ENCODE measurements around the gene ESM1.

ESM1 gene

GRCh38 chr5:54936201-54936600 is 49.2 kb downstream of the ESM1 start:
- Histone ChIP-seq H3K4me1 (ENCODE audit: control insufficient read depth in 2 of 2, insufficient read depth in 1 of 2, low read depth in 1 of 2, low read length in 2 of 2) (no peaks in the 10 kb centered on the region), H3K23ac (ENCODE audit: low read depth, low read length, poor library complexity) (no peak overlapping the region), H4K91ac (ENCODE audit: low read depth, low read length, poor library complexity) (no peak overlapping the region), H3K27ac (replicated peaks; ENCODE audit: low read length) (no peak overlapping the region), H3K14ac (ENCODE audit: low read length) (no peak overlapping the region), H3K9me3 (replicated peaks in 1 of 2; ENCODE audit: control insufficient read depth in 2 of 2, insufficient read depth in 1 of 2, low read depth in 1 of 2, low read length in 2 of 2) (no peaks in the 10 kb centered on the region), H4K8ac (ENCODE audit: low read depth, low read length) (no peak overlapping the region), H2BK5ac (ENCODE audit: low read length) (no peak overlapping the region), H3K18ac (ENCODE audit: low read length) (no peak overlapping the region), H2AK5ac (ENCODE audit: low read depth, low read length) (no peak overlapping the region), H2BK120ac (ENCODE audit: low read depth, low read length) (no peak overlapping the region), H3K4ac (ENCODE audit: low read length) (no peak overlapping the region), H2BK15ac (ENCODE audit: low read length) (no peak overlapping the region), H2AFZ (ENCODE audit: low read length) (no peak overlapping the region), H3K36me3 (replicated peaks in 1 of 2; ENCODE audit: control insufficient read depth in 2 of 2, insufficient read depth in 2 of 2, low read length in 2 of 2) (no peaks in the 10 kb centered on the region), H3K27me3 (ENCODE audit: control insufficient read depth in 3 of 3, insufficient read depth in 3 of 3, low read depth in 1 of 3, low read length in 3 of 3) (peaks cover 0 to 5% (median 0%) of the 10 kb centered on the region in 3 experiments), H3K4me3 (ENCODE audit: low read length in 2 of 2) (no peak overlapping the region), H3K9ac (ENCODE audit: low read depth, low read length, poor library complexity) (no peak overlapping the region), H3K79me1 (ENCODE audit: low read depth, low read length) (no peaks in the 10 kb centered on the region), H2BK12ac (ENCODE audit: low read length) (no peak overlapping the region), H3K4me2 (ENCODE audit: insufficient read depth, low read length, poor library complexity, severe bottlenecking) (no peak overlapping the region)
- DNase-seq (ENCODE audit: low spot score), result no peak
- no CpG with 5 or more reads among the region's 5 CpGs for WGBS, 2 donors (ENCODE audit: extremely low coverage in 2 of 2, insufficient read length in 2 of 2, insufficient replicate concordance in 1 of 2)

- Histone ChIP-seq H3K4me3 (ENCODE audit: low read length in 2 of 2) (no peak overlapping the region), H3K14ac (ENCODE audit: low read length) (no peak overlapping the region), H3K27me3 (ENCODE audit: control insufficient read depth in 3 of 3, insufficient read depth in 3 of 3, low read depth in 1 of 3, low read length in 3 of 3) (peaks cover 0 to 5% (median 0%) of the 10 kb centered on the region in 3 experiments), H2BK15ac (ENCODE audit: low read length) (no peak overlapping the region), H4K91ac (ENCODE audit: low read depth, low read length, poor library complexity) (no peak overlapping the region), H3K9me3 (replicated peaks in 1 of 2; ENCODE audit: control insufficient read depth in 2 of 2, insufficient read depth in 1 of 2, low read depth in 1 of 2, low read length in 2 of 2) (no peaks in the 10 kb centered on the region), H3K27ac (replicated peaks; ENCODE audit: low read length) (no peak overlapping the region), H2AK5ac (ENCODE audit: low read depth, low read length) (no peak overlapping the region), H3K4ac (ENCODE audit: low read length) (no peak overlapping the region), H3K4me2 (ENCODE audit: insufficient read depth, low read length, poor library complexity, severe bottlenecking) (no peak overlapping the region), H3K4me1 (ENCODE audit: control insufficient read depth in 2 of 2, insufficient read depth in 1 of 2, low read depth in 1 of 2, low read length in 2 of 2) (no peaks in the 10 kb centered on the region), H3K9ac (ENCODE audit: low read depth, low read length, poor library complexity) (no peak overlapping the region), H3K79me1 (ENCODE audit: low read depth, low read length) (no peaks in the 10 kb centered on the region), H2BK120ac (ENCODE audit: low read depth, low read length) (no peak overlapping the region), H2AFZ (ENCODE audit: low read length) (no peak overlapping the region), H3K18ac (ENCODE audit: low read length) (no peak overlapping the region), H2BK12ac (ENCODE audit: low read length) (no peak overlapping the region), H2BK5ac (ENCODE audit: low read length) (no peak overlapping the region), H3K23ac (ENCODE audit: low read depth, low read length, poor library complexity) (no peak overlapping the region), H4K8ac (ENCODE audit: low read depth, low read length) (no peak overlapping the region), H3K36me3 (replicated peaks in 1 of 2; ENCODE audit: control insufficient read depth in 2 of 2, insufficient read depth in 2 of 2, low read length in 2 of 2) (no peaks in the 10 kb centered on the region)
- WGBS, 2 donors (ENCODE audit: extremely low coverage in 2 of 2, insufficient read length in 2 of 2, insufficient replicate concordance in 1 of 2), result no CpG with 5 or more reads among the region's 6 CpGs
- DNase-seq (ENCODE audit: low spot score), result no peak
Measured at GRCh38 chr5:54932789-54933188, 52.6 kb downstream of the ESM1 start.

GRCh38 chr5:54930736-54931135 is 54.7 kb downstream of the ESM1 start:
- Histone ChIP-seq H2BK15ac (ENCODE audit: low read length) (no peak overlapping the region), H2BK120ac (ENCODE audit: low read depth, low read length) (no peak overlapping the region), H3K27me3 (ENCODE audit: control insufficient read depth in 3 of 3, insufficient read depth in 3 of 3, low read depth in 1 of 3, low read length in 3 of 3) (peaks cover 0 to 5% (median 0%) of the 10 kb centered on the region in 3 experiments), H3K27ac (replicated peaks; ENCODE audit: low read length) (no peak overlapping the region), H2AFZ (ENCODE audit: low read length) (no peak overlapping the region), H2BK12ac (ENCODE audit: low read length) (no peak overlapping the region), H3K14ac (ENCODE audit: low read length) (no peak overlapping the region), H4K8ac (ENCODE audit: low read depth, low read length) (no peak overlapping the region), H3K79me1 (ENCODE audit: low read depth, low read length) (no peaks in the 10 kb centered on the region), H3K4me1 (ENCODE audit: control insufficient read depth in 2 of 2, insufficient read depth in 1 of 2, low read depth in 1 of 2, low read length in 2 of 2) (no peaks in the 10 kb centered on the region), H3K36me3 (replicated peaks in 1 of 2; ENCODE audit: control insufficient read depth in 2 of 2, insufficient read depth in 2 of 2, low read length in 2 of 2) (no peaks in the 10 kb centered on the region), H3K4me2 (ENCODE audit: insufficient read depth, low read length, poor library complexity, severe bottlenecking) (no peak overlapping the region), H3K18ac (ENCODE audit: low read length) (no peak overlapping the region), H3K23ac (ENCODE audit: low read depth, low read length, poor library complexity) (no peak overlapping the region), H2AK5ac (ENCODE audit: low read depth, low read length) (no peak overlapping the region), H3K4ac (ENCODE audit: low read length) (no peak overlapping the region), H3K9me3 (replicated peaks in 1 of 2; ENCODE audit: control insufficient read depth in 2 of 2, insufficient read depth in 1 of 2, low read depth in 1 of 2, low read length in 2 of 2) (no peaks in the 10 kb centered on the region), H4K91ac (ENCODE audit: low read depth, low read length, poor library complexity) (no peak overlapping the region), H3K4me3 (ENCODE audit: low read length in 2 of 2) (no peak overlapping the region), H2BK5ac (ENCODE audit: low read length) (no peak overlapping the region), H3K9ac (ENCODE audit: low read depth, low read length, poor library complexity) (no peak overlapping the region)
- DNase-seq (ENCODE audit: low spot score), result no peak
- WGBS, 2 donors (ENCODE audit: extremely low coverage in 2 of 2, insufficient read length in 2 of 2, insufficient replicate concordance in 1 of 2), result no CpG with 5 or more reads among the region's 2 CpGs
